Activated T-helper 17 cell treated with anti-CD3 and anti-CD28 coated beads, Interleukin-2, amount 50 U/mL, for 72 hours (primary cell): ENCODE data around the gene TJP2. TPM values are rescaled to one million over a fixed set of nuclear protein-coding genes. Genes with fewer than 3 reads are reported as not detected.

Experiments
- ATAC-seq: fragments of 150-1000 bp; cut with Tn5 transposase; replicated peaks from 2 replicates; pipeline ENCODE4 v1.10.0; 2021; ENCODE audit warnings: mild to moderate bottlenecking, moderate library complexity
- H3K27ac Mint-ChIP-seq: one replicate; pipeline ENCODE4 v1.8.0; 2022; ENCODE audit warnings: mixed read lengths
- H3K27me3 Mint-ChIP-seq: one replicate; pipeline ENCODE4 v1.8.0; 2022; ENCODE audit warnings: mixed read lengths
- H3K36me3 Mint-ChIP-seq: one replicate; pipeline ENCODE4 v1.8.0; 2022; ENCODE audit warnings: low read depth, mild to moderate bottlenecking, mixed read lengths
- H3K4me1 Mint-ChIP-seq: one replicate; pipeline ENCODE4 v1.8.0; 2022; ENCODE audit warnings: mixed read lengths
- H3K4me3 Mint-ChIP-seq: one replicate; pipeline ENCODE4 v1.8.0; 2022; ENCODE audit warnings: mild to moderate bottlenecking, mixed read lengths
- H3K9me3 Mint-ChIP-seq: one replicate; pipeline ENCODE4 v1.8.0; 2022; ENCODE audit warnings: mixed read lengths
- total RNA-seq, 2 donors: library from RNA; stranded (reverse); gene quantifications; one replicate each; pipeline ENCODE4 v1.2.3, GENCODE V29; 2022

TJP2 gene
- total RNA-seq, 2 donors from 2014 or later: 25.9 to 27.3 TPM

DNA sequence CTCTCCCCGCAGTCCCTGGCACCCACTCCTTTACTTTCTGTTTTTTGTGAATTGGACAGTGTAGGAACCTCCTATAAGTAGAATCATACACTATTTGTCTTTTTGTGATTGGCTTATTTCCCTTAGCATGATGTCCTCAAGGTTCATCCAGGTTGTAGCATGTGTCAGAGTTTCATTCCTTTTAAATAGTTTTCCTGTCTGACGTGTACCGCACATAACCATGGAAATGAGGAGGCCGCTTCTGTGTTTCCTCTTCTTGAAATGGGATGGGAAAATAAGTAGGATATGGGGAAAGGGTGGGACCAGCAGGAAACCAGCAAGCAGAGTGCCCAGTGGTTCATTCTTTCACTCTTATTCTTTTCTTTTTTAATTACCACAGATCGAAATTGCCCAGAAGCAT is 78.4 kb downstream of the TJP2 start:
- Mint-ChIP-seq H3K27ac (peak overlapping the region; percentile 52), H3K27me3 (no peaks in the 10 kb centered on the region), H3K36me3 (peaks cover 46% of the 10 kb centered on the region), H3K4me1 (no peaks in the 10 kb centered on the region), H3K4me3 (no peak overlapping the region), H3K9me3 (no peaks in the 10 kb centered on the region)
- no peak for ATAC-seq

DNA sequence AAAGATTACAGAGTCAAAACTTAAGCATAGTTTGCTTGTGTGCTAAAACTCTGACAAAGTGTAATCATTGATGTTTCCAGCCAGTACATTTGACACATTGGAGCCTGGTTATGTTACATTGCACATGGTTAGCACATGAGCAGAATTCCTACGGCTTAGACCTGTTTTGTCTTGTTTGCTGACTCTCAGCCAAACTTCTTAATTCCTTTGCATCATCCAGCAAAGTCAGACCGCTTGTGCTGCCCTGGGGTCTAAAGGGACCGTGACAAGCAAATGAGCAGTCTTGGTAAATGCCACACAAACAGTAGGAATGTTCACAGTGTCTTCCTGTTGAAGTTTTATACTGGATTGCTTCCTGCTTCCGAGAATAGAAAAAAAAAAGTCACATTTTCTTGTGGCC is 79.0 kb downstream of the TJP2 start:
- no peak overlapping the region for H3K27ac Mint-ChIP-seq
- no peaks in the 10 kb centered on the region for H3K27me3 Mint-ChIP-seq
- no peaks in the 10 kb centered on the region for H3K9me3 Mint-ChIP-seq
- H3K4me3 Mint-ChIP-seq: no peak overlapping the region
- ATAC-seq: no peak
- H3K36me3 Mint-ChIP-seq: peaks cover 40% of the 10 kb centered on the region
- no peaks in the 10 kb centered on the region for H3K4me1 Mint-ChIP-seq

DNA sequence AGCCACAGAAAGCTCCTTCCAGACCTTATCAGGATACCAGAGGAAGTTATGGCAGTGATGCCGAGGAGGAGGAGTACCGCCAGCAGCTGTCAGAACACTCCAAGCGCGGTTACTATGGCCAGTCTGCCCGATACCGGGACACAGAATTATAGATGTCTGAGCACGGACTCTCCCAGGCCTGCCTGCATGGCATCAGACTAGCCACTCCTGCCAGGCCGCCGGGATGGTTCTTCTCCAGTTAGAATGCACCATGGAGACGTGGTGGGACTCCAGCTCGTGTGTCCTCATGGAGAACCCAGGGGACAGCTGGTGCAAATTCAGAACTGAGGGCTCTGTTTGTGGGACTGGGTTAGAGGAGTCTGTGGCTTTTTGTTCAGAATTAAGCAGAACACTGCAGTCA is 80.1 kb downstream of the TJP2 start:
- Mint-ChIP-seq H3K4me1 (no peaks in the 10 kb centered on the region), H3K36me3 (peaks cover 39% of the 10 kb centered on the region), H3K9me3 (no peaks in the 10 kb centered on the region), H3K27ac (no peak overlapping the region), H3K4me3 (no peak overlapping the region), H3K27me3 (no peaks in the 10 kb centered on the region)
- ATAC-seq: no peak

DNA sequence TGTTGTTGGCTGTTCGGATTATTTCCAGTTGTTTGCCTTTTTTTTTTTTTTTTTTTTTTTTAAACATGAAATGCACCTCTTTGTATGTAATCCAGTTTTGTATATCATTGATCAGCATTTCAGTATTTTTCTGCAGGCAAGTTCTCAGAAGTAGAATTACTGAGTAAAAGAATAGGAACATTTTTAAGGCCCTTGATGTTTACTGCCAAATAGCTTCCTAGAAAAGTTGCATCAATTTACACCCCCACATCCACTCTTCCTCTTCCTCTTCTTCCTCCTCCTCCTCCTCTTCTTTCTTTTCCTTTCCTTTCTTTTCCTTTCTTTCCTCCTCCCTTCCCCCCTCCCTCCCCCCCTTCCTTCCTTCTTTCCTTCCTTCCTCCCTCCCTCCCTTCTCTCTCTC is 81.5 kb downstream of the TJP2 start:
- no peak overlapping the region for H3K27ac Mint-ChIP-seq
- peaks cover 38% of the 10 kb centered on the region for H3K36me3 Mint-ChIP-seq
- H3K27me3 Mint-ChIP-seq: no peaks in the 10 kb centered on the region
- H3K4me3 Mint-ChIP-seq: no peak overlapping the region
- no peaks in the 10 kb centered on the region for H3K4me1 Mint-ChIP-seq
- no peaks in the 10 kb centered on the region for H3K9me3 Mint-ChIP-seq
- no peak for ATAC-seq

DNA sequence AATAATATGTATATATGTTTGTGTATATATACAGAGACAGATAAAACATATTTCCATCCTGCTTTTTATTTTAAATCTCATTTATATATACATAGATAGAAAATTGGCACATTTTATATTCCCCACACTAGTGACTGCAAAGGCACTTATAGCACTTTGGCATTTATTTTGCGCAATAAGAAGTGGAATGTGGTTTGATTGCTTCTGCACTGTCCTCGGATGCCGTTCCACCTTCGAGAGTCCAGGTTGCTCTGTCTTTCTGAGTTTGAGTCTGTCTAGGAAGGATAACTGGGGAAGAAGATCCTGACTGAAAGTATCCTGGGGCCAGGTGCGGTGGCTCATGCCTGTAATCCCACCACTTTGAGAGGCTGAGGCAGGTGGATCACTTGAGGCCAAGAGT is 84.5 kb downstream of the TJP2 start:
- Mint-ChIP-seq H3K4me1 (no peaks in the 10 kb centered on the region), H3K9me3 (no peaks in the 10 kb centered on the region), H3K27me3 (no peaks in the 10 kb centered on the region), H3K36me3 (peaks cover 13% of the 10 kb centered on the region), H3K27ac (no peak overlapping the region), H3K4me3 (no peak overlapping the region)
- ATAC-seq: no peak

DNA sequence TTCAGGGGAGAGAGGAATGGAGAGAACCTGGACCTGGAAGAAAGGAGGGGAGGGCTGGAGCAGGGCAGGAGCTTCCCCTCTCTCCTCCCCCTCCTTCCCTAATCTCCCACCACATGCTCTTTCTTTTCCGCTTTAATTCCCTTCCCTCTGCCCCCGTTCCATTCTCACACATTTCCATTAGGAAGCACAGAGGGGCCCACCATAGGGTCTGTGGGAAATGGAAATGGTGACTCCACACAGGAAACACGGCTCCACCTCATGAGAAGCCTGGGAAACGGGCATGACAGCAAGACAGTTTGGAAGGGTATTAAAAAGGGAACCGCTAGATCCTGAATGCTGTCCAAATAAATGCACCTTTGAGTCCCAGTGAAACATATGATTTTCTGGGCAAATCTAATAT is 86.1 kb downstream of the TJP2 start:
- Mint-ChIP-seq H3K4me1 (no peaks in the 10 kb centered on the region), H3K27me3 (peaks cover 5% of the 10 kb centered on the region), H3K36me3 (no peaks in the 10 kb centered on the region), H3K27ac (no peak overlapping the region), H3K4me3 (no peak overlapping the region), H3K9me3 (no peaks in the 10 kb centered on the region)
- ATAC-seq: no peak

DNA sequence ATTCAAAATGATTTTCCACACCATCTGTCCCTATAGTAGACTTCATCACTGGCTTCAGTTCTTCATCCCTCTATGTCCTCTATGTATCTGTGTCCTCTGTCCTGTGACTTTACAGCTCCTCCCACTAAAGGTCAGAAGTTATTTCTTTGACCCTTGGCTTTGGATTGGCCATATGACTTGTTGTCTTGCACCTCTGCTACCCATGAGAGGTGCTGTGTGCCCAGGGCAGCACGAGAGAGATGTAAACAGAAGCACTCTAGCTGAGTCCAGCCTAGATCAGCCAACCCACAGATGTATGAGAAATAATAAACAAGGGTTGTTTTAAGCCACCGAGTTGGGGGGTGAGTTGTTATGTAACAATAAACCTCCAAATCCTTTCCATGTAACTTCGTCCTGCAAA is 87.6 kb downstream of the TJP2 start:
- Mint-ChIP-seq H3K27me3 (peaks cover 10% of the 10 kb centered on the region), H3K36me3 (no peaks in the 10 kb centered on the region), H3K4me3 (no peak overlapping the region), H3K9me3 (no peaks in the 10 kb centered on the region), H3K4me1 (no peaks in the 10 kb centered on the region), H3K27ac (no peak overlapping the region)
- no peak for ATAC-seq

DNA sequence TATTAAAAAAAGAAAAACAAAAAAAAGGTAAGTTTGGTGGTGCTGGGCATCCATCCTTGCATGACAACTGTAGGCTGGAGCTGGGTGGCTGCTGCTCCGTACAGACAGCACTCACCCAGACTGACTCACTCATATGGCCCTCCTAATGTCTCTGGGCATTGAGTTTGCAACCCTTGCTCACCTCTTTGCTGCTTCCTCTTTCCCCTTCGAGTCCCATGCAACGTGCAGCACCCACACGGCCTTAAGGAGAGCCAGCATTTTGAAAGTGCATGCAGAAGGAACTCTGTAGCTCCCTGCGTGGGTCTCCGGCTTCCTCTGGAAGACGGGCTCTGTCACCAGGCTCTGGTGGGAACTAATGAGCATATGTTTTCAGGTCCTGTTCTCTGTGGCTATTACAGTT is 90.4 kb downstream of the TJP2 start:
- Mint-ChIP-seq H3K27ac (no peak overlapping the region), H3K4me1 (no peaks in the 10 kb centered on the region), H3K36me3 (no peaks in the 10 kb centered on the region), H3K4me3 (no peak overlapping the region), H3K27me3 (peaks cover 26% of the 10 kb centered on the region), H3K9me3 (no peaks in the 10 kb centered on the region)
- ATAC-seq: no peak

DNA sequence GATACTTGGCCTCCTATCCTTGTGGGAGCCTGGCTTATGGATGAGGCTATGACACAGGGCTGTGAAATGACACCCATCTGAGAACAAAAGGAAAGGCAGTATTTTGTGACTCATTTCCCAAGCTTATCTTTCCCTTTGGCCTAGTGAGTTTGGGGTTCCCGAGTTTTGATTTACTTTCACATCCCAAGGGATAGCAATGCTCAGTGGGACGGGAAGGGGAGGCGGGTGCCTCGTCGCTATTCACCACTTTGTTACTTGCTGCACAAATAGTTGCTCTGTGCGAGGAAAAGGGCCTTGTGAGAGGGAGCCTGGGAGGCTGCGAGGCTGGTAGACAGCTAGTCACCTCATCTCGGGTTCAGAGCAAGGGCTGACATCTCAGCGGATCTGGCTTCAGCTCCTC is 91.8 kb downstream of the TJP2 start:
- no peak overlapping the region for H3K4me3 Mint-ChIP-seq
- H3K9me3 Mint-ChIP-seq: no peaks in the 10 kb centered on the region
- no peaks in the 10 kb centered on the region for H3K4me1 Mint-ChIP-seq
- no peaks in the 10 kb centered on the region for H3K36me3 Mint-ChIP-seq
- no peak for ATAC-seq
- no peak overlapping the region for H3K27ac Mint-ChIP-seq
- peaks cover 27% of the 10 kb centered on the region for H3K27me3 Mint-ChIP-seq

DNA sequence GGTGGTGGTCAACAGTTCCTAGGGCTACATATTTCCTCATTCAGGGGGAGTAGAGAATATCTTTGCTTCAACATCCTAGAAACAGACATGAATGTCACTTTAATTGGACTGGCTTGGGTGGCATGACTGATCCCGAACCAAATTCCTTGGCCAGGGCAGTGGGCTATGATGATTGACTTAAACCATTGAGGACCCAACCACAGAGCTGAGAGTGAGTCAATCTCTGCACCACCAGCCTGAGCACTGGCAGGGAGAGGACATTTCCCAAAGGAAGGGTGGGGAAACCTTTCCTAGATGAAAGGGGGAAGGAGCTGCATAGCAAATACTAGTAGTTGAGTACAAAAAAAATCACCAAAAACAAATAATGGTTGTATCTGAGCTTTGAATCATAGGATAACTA is 98.1 kb downstream of the TJP2 start:
- Mint-ChIP-seq H3K36me3 (no peaks in the 10 kb centered on the region), H3K4me3 (no peak overlapping the region), H3K27ac (no peak overlapping the region), H3K4me1 (no peaks in the 10 kb centered on the region), H3K27me3 (peaks cover 40% of the 10 kb centered on the region), H3K9me3 (peaks cover 11% of the 10 kb centered on the region)
- ATAC-seq: no peak

DNA sequence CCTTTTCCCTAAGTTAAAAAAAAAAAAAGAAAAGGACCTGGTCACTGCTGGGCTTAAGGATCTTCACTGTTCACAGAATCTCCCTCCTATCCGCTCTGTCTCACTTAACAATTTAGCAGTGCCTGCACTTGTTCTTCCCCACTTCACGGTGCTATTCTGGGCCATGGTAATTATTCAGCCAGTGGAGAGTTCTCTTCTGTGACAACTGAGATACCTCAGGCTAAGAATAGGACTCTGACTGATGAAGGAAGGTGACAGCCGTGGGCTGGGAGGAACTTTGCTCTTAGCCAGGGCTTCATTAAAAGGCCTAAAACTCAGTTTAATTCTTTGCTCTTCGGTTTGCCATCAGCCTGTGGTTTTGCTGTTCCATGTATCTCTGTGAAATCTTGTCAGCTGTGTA is 99.1 kb downstream of the TJP2 start:
- Mint-ChIP-seq H3K27ac (no peak overlapping the region), H3K4me1 (no peaks in the 10 kb centered on the region), H3K9me3 (peaks cover 14% of the 10 kb centered on the region), H3K4me3 (no peak overlapping the region), H3K27me3 (peaks cover 39% of the 10 kb centered on the region), H3K36me3 (no peaks in the 10 kb centered on the region)
- ATAC-seq: no peak

DNA sequence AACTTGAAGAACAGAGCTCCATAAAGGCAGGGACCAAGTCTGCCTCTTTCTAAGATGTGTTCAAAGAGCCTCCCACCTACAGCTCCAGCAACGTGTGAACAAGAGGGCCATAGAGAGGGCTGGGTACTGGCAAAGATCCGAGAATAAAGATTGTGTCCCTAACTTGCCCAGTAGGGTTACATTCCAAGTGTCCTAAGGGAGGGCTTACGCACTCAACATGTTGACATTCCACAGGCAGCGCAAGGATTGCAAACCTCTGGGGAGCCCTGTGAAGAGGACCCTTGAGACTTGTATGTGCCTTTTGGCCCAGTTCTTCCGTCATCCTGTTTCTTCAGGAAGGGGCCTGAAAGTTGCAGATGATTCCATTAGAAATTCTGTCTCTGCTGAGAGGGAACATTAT is 102.7 kb downstream of the TJP2 start:
- Mint-ChIP-seq H3K9me3 (peaks cover 21% of the 10 kb centered on the region), H3K4me3 (no peak overlapping the region), H3K4me1 (no peaks in the 10 kb centered on the region), H3K36me3 (no peaks in the 10 kb centered on the region), H3K27me3 (peaks cover 25% of the 10 kb centered on the region), H3K27ac (no peak overlapping the region)
- no peak for ATAC-seq

DNA sequence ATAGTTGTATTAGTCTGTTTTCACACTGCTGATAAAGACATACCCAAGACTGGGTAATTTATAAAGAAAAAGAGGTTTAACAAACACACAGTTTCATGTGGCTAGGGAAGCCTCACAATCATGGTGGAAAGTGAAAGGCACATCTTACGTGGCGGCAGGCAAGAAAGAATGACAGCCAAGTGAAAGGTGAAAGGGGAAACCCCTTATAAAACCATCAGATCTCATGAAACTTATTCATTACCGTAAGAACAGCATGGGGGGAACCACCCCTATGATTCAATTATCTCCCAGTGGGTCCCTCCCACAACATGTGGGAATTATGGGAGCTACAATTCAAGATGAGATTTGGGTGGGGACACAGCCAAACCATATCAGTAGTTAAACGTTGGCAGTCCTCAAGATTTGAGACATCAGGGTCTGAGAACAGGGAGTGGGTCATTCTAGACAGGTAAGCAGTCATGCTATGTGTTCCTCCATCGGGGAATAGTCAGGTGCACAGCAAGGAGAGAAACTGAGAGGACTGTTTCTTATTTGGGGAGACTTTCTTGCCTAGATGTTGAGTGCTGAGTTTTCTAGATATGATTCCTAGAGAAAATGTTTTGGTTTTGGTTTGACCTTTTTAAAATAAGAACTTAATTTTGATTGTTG is 105.1 kb downstream of the TJP2 start:
- Mint-ChIP-seq H3K9me3 (peaks cover 21% of the 10 kb centered on the region), H3K4me1 (no peaks in the 10 kb centered on the region), H3K27me3 (peaks cover 31% of the 10 kb centered on the region), H3K36me3 (no peaks in the 10 kb centered on the region), H3K4me3 (no peak overlapping the region), H3K27ac (peak overlapping the region; percentile 9)
- ATAC-seq: peak; percentile 92

DNA sequence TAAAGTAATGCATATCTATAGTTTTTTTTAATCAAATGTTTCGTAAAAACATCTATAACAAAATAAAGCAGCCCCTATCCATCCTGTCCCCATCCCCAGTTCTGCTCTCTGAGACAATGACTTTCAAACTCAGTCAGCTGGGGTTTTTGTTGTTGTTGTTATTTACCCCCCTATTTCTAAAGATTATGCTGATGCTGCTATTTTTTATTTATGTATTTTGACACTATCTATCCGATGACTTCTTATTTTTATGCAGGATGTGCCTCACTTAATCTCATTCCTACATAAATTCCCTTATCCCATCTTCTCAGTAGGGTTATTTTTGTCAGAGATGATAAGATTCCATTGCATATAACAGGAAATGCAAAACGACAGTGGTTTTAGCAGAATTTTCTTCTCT is 105.7 kb downstream of the TJP2 start:
- Mint-ChIP-seq H3K4me1 (no peaks in the 10 kb centered on the region), H3K36me3 (no peaks in the 10 kb centered on the region), H3K9me3 (peaks cover 20% of the 10 kb centered on the region), H3K4me3 (no peak overlapping the region), H3K27me3 (peaks cover 33% of the 10 kb centered on the region), H3K27ac (no peak overlapping the region)
- ATAC-seq: no peak

DNA sequence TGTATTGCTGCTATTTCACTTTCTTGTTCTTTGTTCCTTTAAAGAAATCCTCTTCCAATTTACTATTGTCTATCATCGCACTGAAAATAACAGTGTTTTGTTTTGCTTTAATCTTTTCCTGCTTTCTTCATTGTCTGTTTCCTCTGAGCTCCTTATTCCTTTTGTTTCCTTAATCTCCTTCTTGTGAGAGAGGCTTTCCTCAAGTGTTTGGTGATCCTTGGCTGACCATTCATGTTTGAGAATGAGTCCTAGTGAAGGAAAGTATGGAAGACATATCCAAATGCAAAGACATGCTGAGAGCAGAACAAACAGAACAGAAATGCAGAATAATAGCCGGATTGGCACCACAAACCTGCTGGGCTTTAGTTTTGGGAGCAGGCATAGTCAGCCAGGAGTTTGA is 108.9 kb downstream of the TJP2 start:
- H3K4me3 Mint-ChIP-seq: no peak overlapping the region
- no peaks in the 10 kb centered on the region for H3K4me1 Mint-ChIP-seq
- no peak for ATAC-seq
- H3K27me3 Mint-ChIP-seq: peaks cover 44% of the 10 kb centered on the region
- H3K27ac Mint-ChIP-seq: no peak overlapping the region
- H3K36me3 Mint-ChIP-seq: no peaks in the 10 kb centered on the region
- peaks cover 11% of the 10 kb centered on the region for H3K9me3 Mint-ChIP-seq

DNA sequence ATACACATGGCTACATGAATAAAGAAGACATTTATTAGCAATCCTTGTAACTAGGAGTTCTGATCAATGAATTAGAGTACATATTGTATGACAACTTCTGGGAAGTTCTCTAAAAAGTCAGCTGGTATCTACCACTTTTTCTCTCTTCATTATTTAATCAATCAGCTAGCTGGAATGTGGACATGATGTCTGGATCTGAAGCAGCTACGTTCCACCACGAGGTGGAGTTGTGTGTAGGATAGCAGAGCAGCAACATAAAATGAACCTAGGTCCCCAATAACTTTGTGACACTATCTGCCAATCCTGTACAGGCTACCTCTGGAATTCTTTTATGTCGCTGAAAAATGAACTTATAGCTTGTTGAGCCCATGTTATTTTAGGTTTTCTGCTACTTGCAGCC is 118.0 kb downstream of the TJP2 start:
- no peak overlapping the region for H3K4me3 Mint-ChIP-seq
- H3K36me3 Mint-ChIP-seq: no peaks in the 10 kb centered on the region
- peaks cover 23% of the 10 kb centered on the region for H3K27me3 Mint-ChIP-seq
- no peaks in the 10 kb centered on the region for H3K4me1 Mint-ChIP-seq
- ATAC-seq: no peak
- H3K9me3 Mint-ChIP-seq: no peaks in the 10 kb centered on the region
- H3K27ac Mint-ChIP-seq: no peak overlapping the region
